Gastrocnemius medialis (tissue), 4 donors: ENCODE measurements around the gene METTL22. TPM values are rescaled to one million over a fixed set of nuclear protein-coding genes. Genes with fewer than 3 reads are reported as not detected.

Source experiments
- ATAC-seq, 2 donors: fragments of 150-250 bp; one replicate each; pipeline ENCODE4 v1.9.1; 2016
- DNase-seq, 2 donors: peaks; one replicate each; pipeline ENCODE4 v3.0.0-alpha.2; 2019
- H3K27ac ChIP-seq, 4 donors: fragments of 200-600 bp; sonication (generic); 1 replicate in 1 of 4; 2 replicates in 3 of 4; pipeline ENCODE4 v1.5.1; 2016 to 2018; ENCODE audit warnings: mild to moderate bottlenecking in 2 of 4, moderate library complexity in 1 of 4
- H3K27me3 ChIP-seq, 3 donors: fragments of 200-600 bp; sonication (generic) in 2 of 3; 1 replicate in 1 of 3; 2 replicates in 2 of 3; pipeline versions ENCODE4 v1.5.1 to v1.6.0; 2016 to 2019; ENCODE audit warnings: mild to moderate bottlenecking in 1 of 3, moderate library complexity in 1 of 3
- H3K36me3 ChIP-seq, 2 donors: fragments of 200-600 bp; sonication (generic) in 1 of 2; one replicate each; pipeline ENCODE4 v1.5.1; 2017 to 2018
- H3K4me1 ChIP-seq, 2 donors: fragments of 200-600 bp; sonication (generic) in 1 of 2; one replicate each; pipeline ENCODE4 v1.5.1; 2016 to 2017; ENCODE audit warnings: mild to moderate bottlenecking in 2 of 2
- H3K4me3 ChIP-seq, 4 donors: fragments of 200-600 bp; sonication (generic) in 3 of 4; 1 replicate in 1 of 4; 2 replicates in 3 of 4; pipeline ENCODE4 v1.5.1; 2016 to 2019; ENCODE audit warnings: mild to moderate bottlenecking in 2 of 4
- H3K9me3 ChIP-seq, 3 donors: fragments of 200-600 bp; sonication (generic) in 2 of 3; 1 replicate in 1 of 3; 2 replicates in 2 of 3; pipeline ENCODE4 v1.5.1; 2016 to 2019
- CTCF ChIP-seq, 5 experiments: fragments of 450-650 bp in 3 of 5; fragments of 200-600 bp in 2 of 5; sonication (generic) in 2 of 5; IDR thresholded peaks in 4 of 5; conservative IDR thresholded peaks in 1 of 5; 1 replicate in 4 of 5; 2 replicates in 1 of 5; pipeline ENCODE4 v1.5.1; 2016 to 2019; ENCODE audit warnings: antibody characterized with exemption in 5 of 5, mild to moderate bottlenecking in 3 of 5, moderate library complexity in 3 of 5
- POLR2A ChIP-seq, 2 donors: fragments of 450-650 bp; IDR thresholded peaks; one replicate each; pipeline ENCODE4 v1.6.1; 2017; ENCODE audit warnings: antibody characterized with exemption in 2 of 2, mild to moderate bottlenecking in 2 of 2, moderate library complexity in 2 of 2
- in situ Hi-C, 4 donors: fragments of 200-750 bp; cut with MboI; loops; one replicate each; pipeline versions ENCODE4 v1.15.0 to v1.8.0; 2017; ENCODE audit warnings: low sequenced_read_pairs in 4 of 4
- intact Hi-C: fragments of 100-400 bp; cut with DNase I; formaldehyde crosslinking; loops from one replicate; pipeline ENCODE4 v1.15.1; 2023; ENCODE audit warnings: low total_unique reads
- total RNA-seq, 4 donors: library from RNA; depleted of rRNA; stranded (reverse); fragments of >200 nt; gene quantifications; one replicate each; pipeline versions ENCODE4 v1.1.0 to v1.2.3, GENCODE V29; 2016

The METTL22 gene
- total RNA-seq, 4 donors from 2014 or later = 28.8 to 71.5 (median 51.5) TPM

DNA sequence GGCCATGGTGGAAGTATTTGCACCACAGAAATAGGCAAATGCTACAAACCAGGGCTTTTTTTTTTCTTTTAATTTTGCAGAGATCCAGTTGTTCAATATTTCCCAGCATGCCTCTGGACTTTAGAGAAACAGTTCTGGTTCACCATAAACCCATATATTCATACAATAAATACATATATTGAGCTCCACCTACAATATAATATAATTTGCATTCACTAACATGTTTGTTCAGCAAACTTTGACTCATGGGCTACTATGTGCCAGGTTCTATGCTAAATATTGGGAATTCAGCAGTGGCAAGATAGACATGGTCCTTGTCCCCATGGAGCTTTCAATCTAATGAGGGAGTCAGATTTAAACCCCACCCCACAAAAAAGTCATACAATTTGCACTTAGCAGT lies 34.4 kb upstream of the METTL22 start:
- TF ChIP-seq POLR2A (IDR thresholded peaks at IDR 0.05) (no peak), CTCF (IDR thresholded peaks at IDR 0.05 in 4 of 5, conservative IDR thresholded peaks at IDR 0.05 in 1 of 5) (no peak)
- no peak overlapping the region for H3K27ac ChIP-seq
- H3K4me3 ChIP-seq = no peak overlapping the region
- no peak for DNase-seq
- no peaks in the 10 kb centered on the region for H3K4me1 ChIP-seq
- in situ Hi-C loops = no loop called here
- no peak for ATAC-seq
- no peaks in the 10 kb centered on the region for H3K9me3 ChIP-seq
- H3K27me3 ChIP-seq = peaks cover 23 to 48% (median 38%) of the 10 kb centered on the region in 3 donors
- intact Hi-C loops = no loop called here
- H3K36me3 ChIP-seq = no peaks in the 10 kb centered on the region

- ATAC-seq (no peak), DNase-seq (no peak)
- in situ Hi-C loops = no loop called here
- intact Hi-C loops = no loop called here
- Histone ChIP-seq H3K27me3 (peaks cover 23 to 55% (median 39%) of the 10 kb centered on the region in 3 donors), H3K27ac (no peak overlapping the region), H3K36me3 (no peaks in the 10 kb centered on the region), H3K9me3 (no peaks in the 10 kb centered on the region), H3K4me1 (no peaks in the 10 kb centered on the region), H3K4me3 (no peak overlapping the region)
- no peak for TF ChIP-seq POLR2A (IDR thresholded peaks at IDR 0.05)
- no peak for TF ChIP-seq CTCF (IDR thresholded peaks at IDR 0.05 in 4 of 5, conservative IDR thresholded peaks at IDR 0.05 in 1 of 5)
Observed at GRCh38 chr16:8588682-8589056, 32.8 kb upstream of the METTL22 start.

GRCh38 chr16:8589057-8589899 lies 32.2 kb upstream of the METTL22 start:
- TF ChIP-seq POLR2A (IDR thresholded peaks at IDR 0.05) = no peak
- no peak for TF ChIP-seq CTCF (IDR thresholded peaks at IDR 0.05 in 4 of 5, conservative IDR thresholded peaks at IDR 0.05 in 1 of 5)
- no peak for ATAC-seq
- intact Hi-C loops (no loop called here), in situ Hi-C loops (no loop called here)
- H3K27me3 ChIP-seq = peaks cover 23 to 55% (median 39%) of the 10 kb centered on the region in 3 donors
- H3K27ac ChIP-seq = no peak overlapping the region
- no peaks in the 10 kb centered on the region for H3K36me3 ChIP-seq
- H3K4me1 ChIP-seq = no peaks in the 10 kb centered on the region
- no peak for DNase-seq
- H3K4me3 ChIP-seq = no peak overlapping the region
- no peaks in the 10 kb centered on the region for H3K9me3 ChIP-seq

- intact Hi-C loops = no loop called here
- H3K4me3 ChIP-seq = no peak within 1 kb of the TSS
- H3K27me3 ChIP-seq = peaks cover 23 to 55% (median 39%) of the 10 kb centered on the region in 3 donors
- H3K36me3 ChIP-seq = no peaks in the 10 kb centered on the region
- no peaks in the 10 kb centered on the region for H3K4me1 ChIP-seq
- DNase-seq = no peak
- no peak for ATAC-seq
- no peak within 1 kb of the TSS for H3K27ac ChIP-seq
- H3K9me3 ChIP-seq = no peaks in the 10 kb centered on the region
- TF ChIP-seq POLR2A (IDR thresholded peaks at IDR 0.05) (no peak), CTCF (IDR thresholded peaks at IDR 0.05 in 4 of 5, conservative IDR thresholded peaks at IDR 0.05 in 1 of 5) (no peak)
- in situ Hi-C loops = no loop called here
Observed at GRCh38 chr16:8589900-8590688, 31.4 kb upstream of the METTL22 start, which contains the start of gene TMEM114. Gene TMEM114 (minus strand): TSS chr16:8590511. CDS start chr16:8589838, 673 bp downstream.
